CD4-positive, alpha-beta T cell treated with Interleukin-6 for 4 hours (primary cell): ENCODE measurements around the gene RNF115.
A peak's percentile ranks its signal among the peaks of the same experiment; 100 is the strongest.
"Not testable (repeated sequence)": the region's sequence is repeated elsewhere in the genome, so short reads cannot be mapped to it uniquely, and the experiment has no call there.

Experiments
- DNase-seq: peaks from one replicate; pipeline ENCODE4 v3.0.0-alpha.2; 2020; ENCODE audit warnings: mixed read lengths

Gene RNF115

GRCh38 chr1:145823565-145824498, at the start of gene RNF115, which contains the start of gene POLR3C:
Gene RNF115, minus strand, starts transcription at chr1:145824095. Its CDS starts 222 bp downstream, at chr1:145823873.
Gene POLR3C, plus strand, starts transcription at chr1:145824200. Its CDS starts 1,577 bp downstream, at chr1:145825777.
- peak; percentile 92 for DNase-seq

- peak; percentile 58 for DNase-seq
These were observed 48.4 kb upstream of the RNF115 start for GRCh38 chr1:145871994-145872924.

- DNase-seq = no peak
These were observed 44.3 kb upstream of the RNF115 start for GRCh38 chr1:145868232-145868631.

DNA sequence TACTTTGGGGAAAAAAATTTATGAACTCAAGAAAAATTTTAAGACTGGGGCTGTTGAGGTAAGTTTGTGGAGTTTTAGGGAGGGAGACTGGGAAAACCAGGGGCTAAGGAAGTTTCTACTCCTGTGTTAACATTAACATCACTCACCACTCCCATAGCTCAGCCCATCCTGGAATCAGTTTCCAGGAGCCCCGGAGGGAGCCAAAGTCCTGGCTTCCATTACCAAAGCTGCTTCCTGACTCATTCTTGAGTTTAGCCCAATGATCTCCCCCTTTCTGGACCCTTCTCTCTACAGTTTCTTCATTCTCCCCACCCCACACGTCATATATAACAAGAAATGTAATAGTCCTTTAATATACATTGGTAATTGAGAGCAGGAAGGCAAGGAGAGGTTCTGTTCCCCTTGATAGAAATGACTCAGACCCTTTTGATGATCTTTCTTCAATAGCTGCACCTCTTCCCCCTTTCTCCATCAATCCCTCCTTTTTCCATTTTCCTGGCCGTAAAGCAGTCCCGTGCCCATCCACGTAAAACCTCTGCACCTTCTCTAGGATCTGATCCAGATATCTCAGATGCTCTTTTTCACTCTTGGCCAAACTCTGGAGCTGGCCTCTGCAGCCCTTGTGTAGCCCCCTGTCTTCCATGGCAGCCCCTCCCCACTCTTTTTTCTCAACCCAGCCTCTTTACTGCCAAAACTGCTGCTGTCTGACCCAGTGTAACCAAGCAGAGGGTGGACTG, 39.6 kb upstream of the RNF115 start:
- DNase-seq = no peak

DNA sequence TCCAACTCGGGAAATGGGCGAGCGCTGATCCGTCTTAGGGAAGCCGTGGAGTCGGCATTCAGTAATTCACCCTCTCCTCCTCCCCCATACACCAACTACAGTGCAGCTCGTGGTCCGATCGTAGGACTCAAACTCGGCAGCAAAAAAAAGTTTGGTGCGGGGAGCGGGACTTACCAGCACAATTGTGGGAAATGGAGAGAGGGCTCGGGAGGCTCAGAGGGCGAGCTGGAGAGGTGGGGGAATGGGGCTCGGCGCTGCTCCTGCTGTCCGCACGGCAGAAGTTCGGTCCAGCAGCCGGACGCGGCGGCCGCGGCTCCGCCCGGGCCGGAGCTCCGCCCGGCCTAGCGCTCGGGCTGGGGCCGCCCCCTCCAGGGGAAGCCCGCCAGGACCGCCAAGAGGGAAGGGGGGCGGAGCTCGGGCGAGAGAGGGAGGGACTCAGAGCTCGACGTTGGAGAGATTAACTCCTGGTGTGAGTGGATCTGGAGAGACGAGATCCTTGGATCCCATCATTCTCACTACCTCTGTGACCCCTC, 35.7 kb upstream of the RNF115 start:
- peak; percentile 82 for DNase-seq

- peak; percentile 86 for DNase-seq
These were observed 35.1 kb upstream of the RNF115 start, which contains the start of gene PIAS3 for GRCh38 chr1:145858901-145859490. Gene PIAS3, minus strand, starts transcription at chr1:145859081. Its CDS starts 91 bp downstream, at chr1:145858990.

- DNase-seq = peak; percentile 82
These were observed 34.5 kb upstream of the RNF115 start for GRCh38 chr1:145858238-145858900.

DNA sequence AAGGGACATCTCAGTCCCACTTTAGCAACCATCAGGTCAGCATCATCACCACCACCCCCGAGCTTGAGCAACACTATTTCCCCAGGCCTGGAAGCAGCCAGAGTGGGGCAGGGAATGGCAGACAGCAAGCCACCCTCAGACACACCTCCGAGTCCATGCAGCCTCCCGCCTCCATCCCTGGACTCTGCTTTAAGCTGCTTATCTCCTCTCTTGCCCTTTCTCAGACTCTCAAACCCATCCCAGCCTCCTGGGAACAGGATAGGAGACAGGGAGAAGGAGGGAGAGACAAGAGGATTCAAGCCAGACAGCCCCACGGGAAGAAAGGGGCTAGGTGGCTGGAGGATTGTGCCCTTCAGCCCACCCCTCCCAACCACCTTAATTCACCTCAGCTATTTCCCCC, 33.3 kb upstream of the RNF115 start:
- no peak for DNase-seq

- DNase-seq = peak; percentile 12
These were observed 31.6 kb upstream of the RNF115 start for GRCh38 chr1:145855426-145855948.

DNA sequence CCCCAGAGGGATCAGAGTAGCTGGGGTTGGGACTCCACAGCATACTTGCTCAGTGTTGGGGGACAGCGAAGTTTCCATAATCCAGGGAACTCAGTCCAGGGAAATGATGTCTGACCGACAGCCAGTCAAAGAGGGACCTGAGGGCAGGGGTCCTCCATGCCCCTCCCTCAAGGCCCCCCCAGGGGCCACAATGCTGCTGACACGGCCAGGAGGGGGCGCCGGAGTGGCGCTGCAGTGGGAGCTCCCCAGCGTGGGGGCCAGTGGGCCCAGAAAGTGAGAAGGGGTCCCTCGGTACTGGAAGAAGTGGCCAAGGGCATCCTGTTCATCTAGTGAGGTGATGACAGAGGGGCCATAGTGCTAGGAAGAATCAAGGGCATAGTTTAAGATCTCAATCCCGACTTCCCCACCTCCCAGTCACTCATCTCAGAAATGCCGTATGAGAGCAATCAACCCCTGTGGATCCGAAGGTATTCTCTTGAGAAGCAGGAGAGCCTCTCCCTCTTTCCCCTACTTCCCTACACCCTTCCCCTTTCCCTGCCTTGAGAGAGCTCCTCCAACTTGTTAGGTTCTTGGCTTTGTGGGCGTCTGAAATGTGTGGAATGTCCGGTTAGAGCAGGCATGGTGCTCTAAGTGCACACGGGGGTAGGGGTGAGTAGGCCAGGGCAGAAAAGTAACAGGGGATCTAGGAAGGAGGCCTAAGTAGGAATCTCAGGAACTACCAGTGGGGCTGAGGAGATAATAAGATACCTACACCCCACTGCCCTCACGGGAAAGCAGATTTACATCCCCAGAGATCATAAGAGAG, 25.7 kb upstream of the RNF115 start:
- no peak for DNase-seq

DNA sequence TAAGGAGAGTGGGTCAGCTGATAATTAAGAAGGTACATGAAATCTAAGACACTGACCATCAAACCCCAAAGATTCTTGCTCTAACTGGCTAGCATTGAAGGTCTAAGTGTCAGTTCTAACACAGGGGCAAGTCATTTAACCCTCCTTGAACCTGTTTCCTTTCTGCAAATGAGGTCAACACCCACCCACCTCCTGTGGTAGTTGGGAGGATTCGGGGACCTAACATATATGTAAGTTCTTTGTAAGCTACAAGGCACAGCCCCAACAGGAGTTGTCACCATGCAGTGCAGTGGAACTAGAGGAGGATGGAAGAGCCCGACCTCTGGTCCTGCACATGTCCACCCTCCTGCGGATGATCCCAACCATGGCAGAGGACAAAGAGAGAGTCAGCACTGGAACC, 23.9 kb upstream of the RNF115 start:
- DNase-seq = no peak

GRCh38 chr1:145846201-145846612, 22.3 kb upstream of the RNF115 start:
- DNase-seq = peak; percentile 34

GRCh38 chr1:145845514-145846161, 21.7 kb upstream of the RNF115 start, which contains the start of gene NUDT17:
Gene NUDT17, plus strand, starts transcription at chr1:145845630. Its CDS starts 11 bp downstream, at chr1:145845641.
- DNase-seq = peak; percentile 84

GRCh38 chr1:145845144-145845513, 21.2 kb upstream of the RNF115 start:
- DNase-seq = no peak

- no peak for DNase-seq
These were observed 19.1 kb upstream of the RNF115 start for GRCh38 chr1:145843031-145843430.

GRCh38 chr1:145837656-145838055, 13.8 kb upstream of the RNF115 start:
- DNase-seq = no peak

GRCh38 chr1:145830810-145831209, 6.9 kb upstream of the RNF115 start:
- DNase-seq = not testable (repeated sequence)

DNA sequence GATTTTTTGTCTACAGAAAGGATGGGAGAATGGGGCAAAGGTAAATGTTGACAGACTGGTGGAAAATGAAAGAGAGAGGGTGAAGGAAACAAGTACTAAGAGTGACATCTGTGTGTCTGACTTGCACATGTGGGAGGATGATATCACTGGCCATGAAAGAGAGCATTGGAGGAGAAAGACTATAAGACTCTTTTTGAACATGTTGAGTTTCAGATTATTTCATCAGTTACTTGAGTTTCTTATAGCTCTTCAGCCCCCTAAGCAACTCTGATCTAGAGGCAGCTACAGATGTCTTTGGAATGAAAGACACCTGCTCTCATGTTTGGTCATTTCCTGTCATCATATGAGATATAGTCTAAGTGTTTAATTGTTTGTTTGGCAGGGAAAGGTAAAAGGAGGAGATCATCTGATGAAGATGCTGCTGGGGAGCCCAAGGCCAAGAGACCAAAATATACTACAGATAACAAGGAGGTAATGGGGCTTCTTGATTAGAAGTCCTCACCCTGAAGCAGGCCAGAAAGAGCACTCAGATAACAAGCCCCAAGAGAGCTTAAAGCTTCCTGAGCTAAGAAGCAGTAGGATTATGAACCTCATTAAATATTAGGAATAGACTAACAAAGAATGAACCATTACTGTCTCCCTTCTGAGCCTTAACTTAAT, 4.6 kb upstream of the RNF115 start:
- no peak for DNase-seq

DNA sequence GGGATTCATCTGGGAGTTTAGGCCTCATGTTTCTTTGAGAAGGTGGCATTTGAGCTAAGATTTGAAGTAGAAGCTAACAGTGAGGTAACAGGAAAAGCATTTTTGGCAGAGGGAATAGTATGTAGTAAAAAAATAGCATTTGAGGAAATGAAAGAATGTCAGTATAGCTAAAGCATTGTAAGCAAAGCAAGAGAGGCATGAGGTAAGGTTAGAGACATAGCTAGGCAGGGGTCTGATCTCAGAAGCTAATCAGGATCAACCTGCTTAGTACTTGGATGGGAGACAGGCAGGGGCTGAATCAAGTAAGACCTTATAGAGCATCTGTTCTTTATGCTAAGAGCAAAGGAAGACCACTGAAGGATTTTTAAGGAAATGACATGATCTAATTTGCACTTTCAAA, 4.1 kb upstream of the RNF115 start:
- DNase-seq = no peak
